HG03103 (cell line): ENCODE data around the gene MTURN.

ENCODE experiments used
- ATAC-seq: cut with Tn5 transposase; IDR thresholded peaks from one replicate; pipeline ENCODE4 v1.9.1; 2021; ENCODE audit warnings: low read depth; ENCODE audit not compliant: unreplicated experiment

Gene MTURN

DNA sequence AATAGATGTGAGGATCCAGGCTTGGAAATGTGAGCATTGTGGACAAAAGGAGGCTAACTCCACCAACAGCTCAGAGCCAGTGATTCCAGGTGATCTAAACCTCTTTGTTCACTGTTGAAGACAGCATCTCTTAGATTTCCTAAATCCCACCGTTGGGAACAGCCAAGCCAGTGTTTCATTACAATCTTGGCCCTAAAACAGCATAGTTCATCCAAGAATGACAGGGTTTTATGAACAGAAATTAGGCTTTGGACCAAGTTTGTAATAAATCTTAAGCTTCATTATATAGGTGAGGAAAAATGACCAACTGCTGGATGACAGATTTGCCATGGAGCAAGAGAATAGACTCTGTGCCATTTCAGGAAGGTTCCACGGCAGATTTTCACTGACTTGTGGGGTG lies 65.8 kb downstream of the MTURN start:
- ATAC-seq: no peak

DNA sequence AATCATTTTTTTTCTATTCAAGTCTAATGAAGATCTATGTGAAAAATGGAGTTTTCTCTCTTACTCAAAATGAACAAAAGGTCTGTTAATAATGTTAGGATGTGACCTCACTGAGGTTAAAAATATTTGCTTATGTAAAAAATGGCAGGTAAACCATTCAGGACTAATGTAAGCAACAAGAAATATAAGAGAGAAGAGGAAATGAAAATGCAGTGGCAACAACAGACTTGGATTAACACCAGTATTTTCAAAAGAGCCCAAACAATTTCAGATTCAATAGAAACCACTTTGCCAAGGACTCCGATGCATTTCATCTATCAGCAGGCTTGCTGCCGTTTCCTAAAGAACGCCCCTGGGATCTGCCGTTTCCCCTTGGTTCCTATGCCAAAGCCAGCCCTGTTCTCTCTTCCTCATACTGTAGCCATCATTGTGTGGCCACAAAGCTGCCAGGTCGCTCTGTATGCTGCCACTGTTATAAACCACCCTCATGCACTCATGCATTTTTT lies 66.4 kb downstream of the MTURN start:
- ATAC-seq: peak; percentile 59

DNA sequence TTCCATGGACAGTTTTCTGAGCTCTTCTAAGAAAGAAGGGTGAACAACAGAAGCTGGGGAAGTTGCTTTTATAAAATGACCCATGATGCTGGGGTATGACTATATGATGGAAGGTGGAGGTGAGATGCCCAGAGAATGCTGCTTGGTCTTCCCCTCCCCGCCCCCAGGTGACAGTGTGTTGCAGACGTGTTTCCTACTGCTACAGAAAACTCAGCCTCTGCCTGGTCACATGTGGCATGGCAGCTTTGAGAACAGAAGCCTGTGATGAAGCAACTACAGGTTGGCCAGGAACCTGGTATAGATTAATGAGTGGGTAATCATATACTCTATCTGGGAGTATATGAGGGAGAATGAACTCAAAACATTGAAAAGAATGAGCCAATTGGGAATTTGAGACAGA lies 67.1 kb downstream of the MTURN start:
- no peak for ATAC-seq

DNA sequence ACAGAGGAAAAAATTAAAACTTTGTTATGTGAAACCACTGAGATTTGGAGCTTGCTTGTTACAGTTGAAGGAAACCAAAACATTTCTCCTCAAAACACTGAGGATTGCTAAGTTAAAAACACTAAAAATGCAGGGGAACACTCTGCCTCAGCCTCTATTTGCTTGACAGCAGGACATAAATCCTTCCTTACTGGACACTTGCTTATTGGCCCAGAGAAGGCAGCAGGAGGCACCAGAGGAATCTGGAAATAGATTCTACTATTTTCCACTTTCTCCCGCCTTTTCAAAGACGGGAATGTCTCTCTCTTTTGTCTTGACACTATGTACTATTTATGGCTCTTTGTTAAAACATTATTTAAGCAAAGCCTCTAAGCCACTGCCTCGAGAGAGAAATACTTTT lies 67.9 kb downstream of the MTURN start:
- no peak for ATAC-seq

DNA sequence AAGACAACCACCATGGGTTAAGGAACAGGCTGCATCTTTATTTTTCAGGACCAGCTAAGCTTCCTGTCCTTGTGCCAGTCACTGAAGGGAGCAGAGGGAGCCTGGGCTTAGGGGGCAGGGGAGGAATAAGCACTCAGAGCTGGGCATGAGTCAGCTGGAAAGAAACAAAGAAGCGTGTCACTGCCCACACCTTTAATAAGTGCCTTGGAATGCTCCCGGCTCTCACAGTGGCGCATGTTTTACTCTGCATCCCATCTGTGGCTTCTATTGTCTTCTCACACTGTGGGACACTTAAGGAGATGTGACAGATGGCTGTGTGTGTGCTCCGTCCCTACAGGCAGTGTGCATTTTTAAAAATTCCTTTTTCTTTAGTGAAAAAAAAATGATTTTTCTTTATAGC lies 71.7 kb downstream of the MTURN start:
- no peak for ATAC-seq

DNA sequence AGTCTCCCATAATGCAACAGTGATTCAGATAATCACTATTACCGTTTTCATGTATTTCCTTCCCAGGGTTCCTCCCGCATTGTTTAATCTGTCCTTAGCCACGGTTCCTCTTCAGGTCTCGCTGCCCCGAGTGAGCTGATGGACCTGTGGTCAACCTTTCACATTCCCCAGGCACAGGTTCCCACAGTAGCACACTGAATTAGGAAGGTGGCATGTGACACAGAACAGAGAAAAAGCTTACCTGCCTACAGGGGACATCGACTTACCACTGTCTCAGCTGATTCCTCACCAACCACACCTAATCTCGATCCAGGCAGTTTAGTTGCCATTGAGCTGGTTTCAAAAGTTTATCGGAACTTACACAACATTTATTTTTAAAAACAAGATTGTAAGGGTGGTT lies 72.2 kb downstream of the MTURN start:
- no peak for ATAC-seq

DNA sequence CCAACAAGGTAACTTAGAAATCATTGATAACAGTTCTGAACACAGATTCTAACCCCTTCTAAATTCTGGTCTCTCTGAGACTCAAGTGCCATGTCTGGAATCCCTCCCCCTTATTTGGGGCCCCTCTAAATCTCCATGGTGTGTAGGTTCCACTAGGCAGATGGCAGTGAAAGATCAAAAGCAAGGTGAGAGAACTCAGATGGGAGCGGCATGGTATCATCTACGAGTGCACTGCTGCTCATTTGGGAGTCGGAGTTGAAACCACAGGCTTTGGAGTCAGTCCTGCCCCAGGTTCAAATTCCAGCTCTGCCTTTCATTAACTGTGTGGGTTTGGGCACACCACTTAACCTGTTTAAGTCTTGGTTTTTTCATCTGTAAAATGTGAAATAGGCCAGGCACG lies 72.6 kb downstream of the MTURN start:
- ATAC-seq: no peak

DNA sequence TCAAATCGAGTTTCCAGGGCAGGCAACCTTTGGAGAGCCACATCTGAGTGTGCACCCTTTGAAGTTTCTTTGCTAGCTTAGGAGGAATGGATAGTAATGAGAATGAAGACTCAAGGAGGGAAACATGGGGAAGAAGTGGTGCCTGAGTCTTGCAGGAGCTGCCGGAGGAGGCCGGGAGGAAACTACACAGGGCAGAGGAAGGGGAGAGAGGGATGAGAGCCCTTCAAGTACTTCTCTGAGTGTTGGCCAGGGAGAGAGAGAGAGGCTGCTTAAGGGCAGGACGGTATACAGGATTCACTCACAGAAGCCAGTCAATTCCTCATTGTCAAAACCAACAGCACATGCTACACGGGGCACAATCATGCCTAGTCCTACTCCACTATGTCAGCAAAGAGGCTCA lies 75.2 kb downstream of the MTURN start:
- ATAC-seq: no peak
